HG03558 (cell line): ENCODE results near the gene TGFBR3.

Experiments
- ATAC-seq: cut with Tn5 transposase; IDR thresholded peaks from one replicate; pipeline ENCODE4 v1.9.1; 2021; ENCODE audit warnings: moderate number of reproducible peaks; ENCODE audit not compliant: unreplicated experiment; ENCODE audit errors: extremely low read depth

Gene TGFBR3

GRCh38 chr1:91884459-91885212, 1.3 kb downstream of the TGFBR3 start:
- no peak for ATAC-seq

GRCh38 chr1:91883470-91883869, 2.5 kb downstream of the TGFBR3 start:
- no peak for ATAC-seq

GRCh38 chr1:91881280-91881679, 4.7 kb downstream of the TGFBR3 start:
- no peak for ATAC-seq

- no peak for ATAC-seq
These were observed 6.2 kb downstream of the TGFBR3 start for GRCh38 chr1:91879733-91880132.

GRCh38 chr1:91877574-91878208, 8.3 kb downstream of the TGFBR3 start:
- ATAC-seq, result no peak

GRCh38 chr1:91876781-91877573, 9.0 kb downstream of the TGFBR3 start:
- ATAC-seq, result no peak

GRCh38 chr1:91876040-91876470, 9.9 kb downstream of the TGFBR3 start:
- peak; percentile 81 for ATAC-seq

- ATAC-seq, result no peak
These were observed 11.8 kb downstream of the TGFBR3 start for GRCh38 chr1:91874167-91874566.

GRCh38 chr1:91872559-91873081, 13.3 kb downstream of the TGFBR3 start:
- ATAC-seq, result no peak

GRCh38 chr1:91872000-91872399, 14.0 kb downstream of the TGFBR3 start:
- ATAC-seq, result no peak

- no peak for ATAC-seq
These were observed 15.6 kb downstream of the TGFBR3 start for GRCh38 chr1:91870322-91870721.

- no peak for ATAC-seq
These were observed 19.5 kb downstream of the TGFBR3 start for GRCh38 chr1:91866425-91866824.

GRCh38 chr1:91864017-91864700, 21.8 kb downstream of the TGFBR3 start:
- no peak for ATAC-seq

- no peak for ATAC-seq
These were observed 22.5 kb downstream of the TGFBR3 start for GRCh38 chr1:91863498-91863897.

GRCh38 chr1:91862120-91862519, 23.8 kb downstream of the TGFBR3 start:
- ATAC-seq, result no peak

- no peak for ATAC-seq
These were observed 28.3 kb downstream of the TGFBR3 start for GRCh38 chr1:91857557-91858239.

GRCh38 chr1:91856996-91857395, 29.0 kb downstream of the TGFBR3 start:
- ATAC-seq, result no peak

GRCh38 chr1:91854852-91855534, 31.0 kb downstream of the TGFBR3 start:
- no peak for ATAC-seq

- ATAC-seq, result no peak
These were observed 32.6 kb downstream of the TGFBR3 start for GRCh38 chr1:91853397-91853796.
